Skeletal muscle satellite cell (primary cell): ENCODE results near the gene ATXN1.

ENCODE experiments used
- H3K27me3 ChIP-seq: 2 replicates; pipeline ENCODE4 v1.7.0; 2013; ENCODE audit warnings: low read length; ENCODE audit not compliant: control insufficient read depth, insufficient read depth
- H3K36me3 ChIP-seq: 2 replicates; pipeline ENCODE4 v1.7.0; 2013; ENCODE audit warnings: mild to moderate bottlenecking, control low read depth, low read length; ENCODE audit not compliant: insufficient read depth
- H3K4me1 ChIP-seq: 2 replicates; pipeline ENCODE4 v1.7.0; 2013; ENCODE audit warnings: low read length; ENCODE audit not compliant: control insufficient read depth, insufficient read depth
- H3K4me2 ChIP-seq: 2 replicates; pipeline ENCODE4 v1.7.0; 2013; ENCODE audit warnings: mild to moderate bottlenecking, low read length
- H3K4me3 ChIP-seq: 2 replicates; pipeline ENCODE4 v1.7.0; 2013; ENCODE audit warnings: low read length
- H3K9ac ChIP-seq: 2 replicates; pipeline ENCODE4 v1.7.0; 2013; ENCODE audit warnings: mild to moderate bottlenecking, low read depth, low read length, moderate library complexity
- H3K9me3 ChIP-seq: replicated peaks from 2 replicates; pipeline ENCODE4 v1.7.0; 2013; ENCODE audit warnings: mild to moderate bottlenecking, control low read depth, low read length

ATXN1 gene

DNA sequence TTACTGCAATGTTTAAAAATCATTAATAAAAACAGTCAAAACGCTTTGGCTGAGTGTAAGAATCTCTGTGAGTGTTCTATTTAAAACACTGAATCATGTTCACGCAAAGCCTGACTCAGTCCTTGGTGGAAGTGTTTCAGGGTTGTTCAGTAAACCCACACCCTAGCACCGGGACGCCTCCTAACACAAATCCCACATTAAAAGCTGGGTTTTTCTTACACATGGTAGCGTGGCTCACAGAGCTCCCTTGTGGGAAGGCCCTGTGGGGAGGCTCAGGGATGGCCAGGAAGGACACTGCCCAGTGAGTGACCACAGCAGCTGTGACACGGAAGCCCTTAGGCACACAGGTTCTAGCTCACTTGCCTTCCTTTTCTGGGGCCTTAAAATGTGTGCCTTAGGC lies 442.7 kb downstream of the ATXN1 start:
- peak overlapping the region; percentile 56 for H3K9ac ChIP-seq
- H3K4me1 ChIP-seq = peaks cover 54% of the 10 kb centered on the region

GRCh38 chr6:16316741-16317251 lies 444.5 kb downstream of the ATXN1 start:
- Histone ChIP-seq H3K9me3 (no peaks in the 10 kb centered on the region), H3K4me1 (peaks cover 43% of the 10 kb centered on the region), H3K4me3 (no peak overlapping the region)

More for the DNA sequence above, 442.7 kb downstream of the ATXN1 start:
- Histone ChIP-seq H3K4me2 (peak overlapping the region; percentile 40), H3K9me3 (no peaks in the 10 kb centered on the region), H3K4me3 (no peak overlapping the region), H3K36me3 (no peaks in the 10 kb centered on the region), H3K27me3 (no peaks in the 10 kb centered on the region)

GRCh38 chr6:16314296-16314695 lies 447.0 kb downstream of the ATXN1 start:
- H3K27me3 ChIP-seq = no peaks in the 10 kb centered on the region
- no peak overlapping the region for H3K4me3 ChIP-seq
- no peaks in the 10 kb centered on the region for H3K36me3 ChIP-seq
- H3K4me1 ChIP-seq = peaks cover 25% of the 10 kb centered on the region
- H3K9ac ChIP-seq = no peak overlapping the region
- H3K4me2 ChIP-seq = no peak overlapping the region
- no peaks in the 10 kb centered on the region for H3K9me3 ChIP-seq

More at GRCh38 chr6:16316741-16317251, 444.5 kb downstream of the ATXN1 start:
- Histone ChIP-seq H3K9ac (peak overlapping the region; percentile 12), H3K36me3 (no peaks in the 10 kb centered on the region), H3K4me2 (peak overlapping the region; percentile 22), H3K27me3 (no peaks in the 10 kb centered on the region)

DNA sequence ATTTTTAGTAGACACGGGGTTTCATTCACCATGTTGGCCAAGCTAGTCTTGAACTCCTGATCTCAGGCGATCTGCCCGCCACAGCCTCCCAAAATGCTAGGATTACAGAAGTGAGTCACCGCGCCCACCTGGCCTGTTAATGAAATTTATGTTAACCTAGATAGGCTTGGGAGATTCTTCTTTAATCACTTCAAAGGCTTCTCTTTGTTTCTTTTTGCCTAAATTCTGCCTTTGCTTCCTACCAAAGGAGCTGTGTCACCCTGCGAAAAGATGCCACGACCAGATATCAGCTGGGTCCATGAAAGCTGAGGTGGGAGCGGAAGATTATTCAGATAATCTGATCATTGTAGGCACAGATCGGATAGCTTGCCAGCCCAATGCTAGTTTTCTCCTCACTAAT lies 447.5 kb downstream of the ATXN1 start:
- no peaks in the 10 kb centered on the region for H3K9me3 ChIP-seq
- no peak overlapping the region for H3K4me3 ChIP-seq
- no peak overlapping the region for H3K4me2 ChIP-seq
- no peak overlapping the region for H3K9ac ChIP-seq
- peaks cover 20% of the 10 kb centered on the region for H3K4me1 ChIP-seq
- no peaks in the 10 kb centered on the region for H3K36me3 ChIP-seq
- no peaks in the 10 kb centered on the region for H3K27me3 ChIP-seq

GRCh38 chr6:16311763-16312162 lies 449.5 kb downstream of the ATXN1 start:
- peaks cover under 1% of the 10 kb centered on the region for H3K4me1 ChIP-seq
- H3K27me3 ChIP-seq = no peaks in the 10 kb centered on the region
- H3K36me3 ChIP-seq = no peaks in the 10 kb centered on the region
- no peak overlapping the region for H3K9ac ChIP-seq
- no peaks in the 10 kb centered on the region for H3K9me3 ChIP-seq
- no peak overlapping the region for H3K4me2 ChIP-seq
- H3K4me3 ChIP-seq = no peak overlapping the region

DNA sequence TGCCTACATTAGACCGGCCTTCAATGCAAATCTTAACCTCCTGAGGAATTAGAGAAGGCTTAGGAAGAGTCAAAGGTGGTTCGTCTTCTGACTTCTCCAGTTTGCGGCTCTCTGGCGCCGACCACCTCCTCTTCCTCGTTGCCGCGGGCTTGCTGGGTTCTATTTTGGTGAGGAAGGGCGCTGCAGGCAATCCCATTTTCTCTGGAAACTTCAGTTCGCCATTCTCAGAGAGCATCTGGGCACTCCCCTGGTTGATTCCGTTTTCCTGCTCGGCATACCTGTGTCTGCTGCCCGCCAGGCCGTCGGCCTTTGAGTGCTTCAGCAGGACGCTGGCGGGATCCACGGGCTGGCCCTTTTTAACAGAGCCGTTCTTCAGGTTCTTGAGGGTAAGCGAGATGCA lies 454.9 kb downstream of the ATXN1 start:
- H3K4me2 ChIP-seq = no peak overlapping the region
- no peaks in the 10 kb centered on the region for H3K9me3 ChIP-seq
- no peaks in the 10 kb centered on the region for H3K4me1 ChIP-seq
- no peaks in the 10 kb centered on the region for H3K36me3 ChIP-seq
- H3K4me3 ChIP-seq = no peak overlapping the region
- no peak overlapping the region for H3K9ac ChIP-seq
- H3K27me3 ChIP-seq = no peaks in the 10 kb centered on the region

DNA sequence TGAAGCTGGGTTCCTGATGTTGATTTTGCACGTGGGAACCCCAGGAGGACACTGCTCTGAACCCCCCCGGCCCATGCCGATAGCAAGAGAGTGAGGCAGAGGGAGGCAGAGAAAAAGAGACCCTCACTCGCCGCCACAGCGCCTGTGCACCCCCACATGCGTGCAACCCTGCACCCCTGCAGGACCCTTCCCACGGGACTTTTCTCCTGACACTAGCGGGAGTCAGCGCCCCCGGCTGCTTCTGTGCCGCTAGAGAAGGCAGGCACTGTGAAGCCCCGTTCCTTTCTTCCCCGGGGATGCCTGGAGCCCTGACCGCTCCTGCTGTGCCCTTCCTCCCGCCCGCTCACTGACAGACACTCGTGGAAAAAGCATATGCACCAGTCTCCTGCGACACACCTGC lies 455.5 kb downstream of the ATXN1 start:
- H3K4me2 ChIP-seq = no peak overlapping the region
- no peaks in the 10 kb centered on the region for H3K4me1 ChIP-seq
- H3K9ac ChIP-seq = no peak overlapping the region
- no peaks in the 10 kb centered on the region for H3K27me3 ChIP-seq
- no peaks in the 10 kb centered on the region for H3K9me3 ChIP-seq
- no peaks in the 10 kb centered on the region for H3K36me3 ChIP-seq
- H3K4me3 ChIP-seq = no peak overlapping the region

DNA sequence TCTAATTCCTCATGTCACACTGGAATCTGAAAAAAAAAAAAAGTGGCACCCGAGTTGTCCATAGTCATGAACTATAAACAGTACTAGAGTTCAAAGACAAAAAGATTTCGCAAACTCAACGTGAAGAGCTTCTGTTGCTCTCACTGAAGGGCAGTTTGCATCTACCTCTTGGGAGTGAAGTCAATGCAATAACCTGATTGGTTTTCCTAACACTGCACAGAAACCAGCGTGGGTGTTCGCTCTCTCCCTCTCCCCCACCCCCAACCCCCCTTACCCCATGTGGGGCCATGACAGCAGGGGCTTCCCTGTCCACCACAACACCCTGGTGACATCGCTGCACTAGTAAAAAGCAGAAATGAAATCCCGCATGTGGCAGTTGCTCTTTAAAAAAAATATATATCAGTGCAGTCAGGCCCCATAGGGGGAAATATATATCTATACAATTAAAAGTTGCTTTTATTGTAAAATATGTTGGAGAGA lies 456.0 kb downstream of the ATXN1 start:
- H3K4me1 ChIP-seq = no peaks in the 10 kb centered on the region
- H3K4me3 ChIP-seq = no peak overlapping the region
- H3K9ac ChIP-seq = no peak overlapping the region
- no peaks in the 10 kb centered on the region for H3K27me3 ChIP-seq
- no peaks in the 10 kb centered on the region for H3K36me3 ChIP-seq
- H3K9me3 ChIP-seq = no peaks in the 10 kb centered on the region
- no peak overlapping the region for H3K4me2 ChIP-seq

DNA sequence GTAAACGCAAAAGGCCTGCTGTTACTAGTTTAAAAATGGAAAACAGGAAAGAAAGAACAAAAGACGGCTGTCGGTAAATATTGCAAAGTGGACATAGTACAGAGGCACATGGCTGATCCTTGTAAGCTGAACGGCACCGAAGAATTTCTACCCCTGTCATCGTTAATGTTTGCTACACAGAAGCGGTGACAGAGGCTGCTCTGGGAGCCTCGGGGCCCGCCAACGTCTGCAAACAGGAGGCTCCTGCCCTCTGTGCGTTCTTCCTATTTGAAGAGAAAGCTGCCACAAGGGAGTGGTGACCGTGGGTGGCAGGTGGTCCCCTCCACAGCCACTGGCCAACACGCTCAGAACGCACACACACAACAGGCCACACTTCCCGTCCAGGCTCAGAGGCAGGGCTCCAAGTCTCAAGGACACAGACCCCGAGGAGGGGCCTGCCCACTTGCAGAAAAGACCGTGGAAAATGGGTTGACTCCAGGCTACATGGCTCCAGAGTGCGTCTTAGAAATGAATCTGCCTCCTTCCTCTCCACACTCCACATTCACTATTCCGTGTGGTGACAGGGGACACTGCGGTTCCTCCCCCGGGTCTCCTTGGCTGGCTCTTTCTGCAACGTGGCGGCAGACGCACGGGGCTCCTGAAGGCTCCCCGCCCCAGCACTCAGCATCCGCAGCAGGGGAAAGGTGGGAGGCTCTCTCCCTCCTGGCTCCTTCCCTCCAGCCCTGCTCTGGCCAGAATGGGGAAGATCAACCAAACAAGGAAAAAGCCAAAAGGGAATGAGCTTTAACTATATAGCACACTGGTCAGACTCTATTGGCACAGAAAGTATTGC lies 458.3 kb downstream of the ATXN1 start:
- Histone ChIP-seq H3K4me3 (no peak overlapping the region), H3K36me3 (no peaks in the 10 kb centered on the region), H3K4me2 (no peak overlapping the region), H3K9ac (no peak overlapping the region), H3K4me1 (no peaks in the 10 kb centered on the region), H3K9me3 (no peaks in the 10 kb centered on the region), H3K27me3 (no peaks in the 10 kb centered on the region)

DNA sequence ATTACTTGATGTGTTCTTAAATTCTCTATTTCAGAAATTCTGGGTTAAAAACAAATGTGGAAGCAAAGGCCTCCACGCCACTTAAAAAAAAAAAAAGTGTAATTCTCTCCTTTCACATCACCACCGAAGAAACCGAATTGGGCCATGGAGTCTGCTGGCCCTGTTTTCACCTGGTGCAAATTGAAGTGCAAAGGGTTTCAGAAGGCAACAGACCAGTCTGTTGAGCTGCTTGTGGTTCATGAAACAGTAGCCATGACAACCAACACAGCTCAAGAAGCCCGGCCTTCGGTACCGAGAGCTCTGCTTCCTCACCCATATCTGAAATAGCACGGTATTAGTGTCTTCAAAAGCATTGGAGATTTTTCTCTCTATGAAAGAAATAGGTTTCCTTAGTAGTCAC lies 459.7 kb downstream of the ATXN1 start:
- H3K4me1 ChIP-seq = no peaks in the 10 kb centered on the region
- no peaks in the 10 kb centered on the region for H3K36me3 ChIP-seq
- H3K4me3 ChIP-seq = no peak overlapping the region
- no peak overlapping the region for H3K9ac ChIP-seq
- H3K27me3 ChIP-seq = no peaks in the 10 kb centered on the region
- H3K4me2 ChIP-seq = no peak overlapping the region
- no peaks in the 10 kb centered on the region for H3K9me3 ChIP-seq

- Histone ChIP-seq H3K27me3 (no peaks in the 10 kb centered on the region), H3K36me3 (no peaks in the 10 kb centered on the region)
Observed at GRCh38 chr6:16299861-16300260, 461.4 kb downstream of the ATXN1 start.

More at GRCh38 chr6:16299861-16300260, 461.4 kb downstream of the ATXN1 start:
- Histone ChIP-seq H3K4me2 (no peak overlapping the region), H3K4me3 (no peak overlapping the region), H3K9me3 (no peaks in the 10 kb centered on the region), H3K4me1 (no peaks in the 10 kb centered on the region), H3K9ac (no peak overlapping the region)
